GM23338 (cell line): ENCODE measurements around the gene ARL15. TPM values are rescaled to one million over a fixed set of nuclear protein-coding genes. Genes with fewer than 3 reads are reported as not detected.

Experiments
- ATAC-seq: fragments of 200-7000 bp; cut with Tn5 transposase; 3 replicates; pipeline ENCODE4 v1.9.1; 2020
- DNase-seq: peaks from one replicate; pipeline ENCODE4 v3.0.0-alpha.2; 2015; ENCODE audit warnings: low spot score
- H2AFZ ChIP-seq: fragments of 200-600 bp; sonication (generic); 2 replicates; pipeline ENCODE4 v1.8.0; 2016; ENCODE audit warnings: antibody characterized with exemption, mild to moderate bottlenecking, moderate library complexity
- H3F3A ChIP-seq: fragments of 200-600 bp; sonication (generic); replicated peaks from 2 replicates; pipeline ENCODE4 v1.8.0; 2017; ENCODE audit warnings: antibody characterized with exemption, mixed run types, low read depth
- H3K27ac ChIP-seq: fragments of 200-600 bp; sonication (generic); 2 replicates; pipeline ENCODE4 v1.6.1; 2016; ENCODE audit warnings: low read depth
- H3K27me3 ChIP-seq: fragments of 200-600 bp; sonication (generic); 2 replicates; pipeline ENCODE4 v1.8.0; 2016; ENCODE audit warnings: mild to moderate bottlenecking, mixed run types, moderate library complexity; ENCODE audit not compliant: insufficient read depth
- H3K36me3 ChIP-seq: fragments of 200-600 bp; sonication (generic); 2 replicates; pipeline ENCODE4 v1.8.0; 2016; ENCODE audit warnings: mild to moderate bottlenecking; ENCODE audit not compliant: insufficient read depth
- H3K4me1 ChIP-seq: fragments of 200-600 bp; sonication (generic); 2 replicates; pipeline ENCODE4 v1.8.0; 2016; ENCODE audit warnings: mild to moderate bottlenecking, moderate library complexity; ENCODE audit not compliant: insufficient read depth
- H3K4me2 ChIP-seq: fragments of 200-600 bp; sonication (generic); 2 replicates; pipeline ENCODE4 v1.7.1; 2017; ENCODE audit warnings: mixed run types
- H3K4me3 ChIP-seq: fragments of 200-600 bp; sonication (generic); 2 replicates; pipeline ENCODE4 v1.6.1; 2016; ENCODE audit warnings: mixed run types
- H3K79me2 ChIP-seq: fragments of 200-600 bp; sonication (generic); replicated peaks from 2 replicates; pipeline ENCODE4 v1.8.0; 2017; ENCODE audit warnings: mild to moderate bottlenecking; ENCODE audit not compliant: insufficient read depth
- H3K9me2 ChIP-seq: fragments of 200-600 bp; sonication (generic); 2 replicates; pipeline ENCODE4 v1.8.0; 2017; ENCODE audit not compliant: insufficient read depth
- H4K20me1 ChIP-seq: fragments of 200-600 bp; sonication (generic); replicated peaks from 2 replicates; pipeline ENCODE4 v1.8.0; 2017; ENCODE audit warnings: mild to moderate bottlenecking; ENCODE audit not compliant: insufficient read depth
- H3K27ac Mint-ChIP-seq: 2 replicates; pipeline ENCODE4 v1.8.0; 2020; ENCODE audit warnings: inconsistent platforms, mild to moderate bottlenecking, moderate library complexity, mixed read lengths
- H3K27me3 Mint-ChIP-seq: 3 replicates; pipeline ENCODE4 v1.8.0; 2022; ENCODE audit warnings: low read depth, mild to moderate bottlenecking, moderate library complexity, mixed read lengths, inconsistent platforms; ENCODE audit not compliant: insufficient read depth, poor library complexity
- H3K36me3 Mint-ChIP-seq: 3 replicates; pipeline ENCODE4 v1.8.0; 2021; ENCODE audit warnings: low read depth, mild to moderate bottlenecking, inconsistent platforms, moderate library complexity, mixed read lengths
- H3K4me1 Mint-ChIP-seq: 3 replicates; pipeline ENCODE4 v1.8.0; 2020; ENCODE audit warnings: mild to moderate bottlenecking, inconsistent platforms, mixed read lengths
- H3K4me3 Mint-ChIP-seq: 3 replicates; pipeline ENCODE4 v1.8.0; 2021; ENCODE audit warnings: moderate library complexity, mild to moderate bottlenecking, inconsistent platforms, mixed read lengths
- H3K9me3 Mint-ChIP-seq: 3 replicates; pipeline ENCODE4 v1.8.0; 2020; ENCODE audit warnings: moderate library complexity, mild to moderate bottlenecking, inconsistent platforms, mixed read lengths
- ETS1 ChIP-seq: IDR thresholded peaks from 2 replicates; pipeline ENCODE4 v1.6.1; 2016; ENCODE audit warnings: antibody characterized with exemption
- EZH2 ChIP-seq: fragments of 200-600 bp; sonication (generic); IDR thresholded peaks from one replicate; pipeline ENCODE4 v1.8.0; 2017; ENCODE audit warnings: antibody characterized with exemption, mild to moderate bottlenecking, low read depth; ENCODE audit not compliant: unreplicated experiment
- STAT1 ChIP-seq: IDR thresholded peaks from one replicate; pipeline ENCODE4 v1.6.1; 2016; ENCODE audit warnings: antibody characterized with exemption; ENCODE audit not compliant: unreplicated experiment
- polyA plus RNA-seq: library from polyadenylated mRNA; unstranded; fragments of >200 nt; fragmentation: Nextera tagmentation; extraction: Ambion mirVana; gene quantifications from 2 replicates; pipeline ENCODE4 v1.2.1, GENCODE V29; 2016
- total RNA-seq: library from RNA; depleted of rRNA; stranded (reverse); fragments of >200 nt; shearing (Covaris generic); gene quantifications from 2 replicates; pipeline ENCODE4 v1.2.3, GENCODE V29; 2014
- TF ChIP-seq, protein P1 (sequence below): fragments of 250-450 bp; sonication (Bioruptor Pico); IDR thresholded peaks from 2 replicates; pipeline ENCODE4 v1.5.0; 2020; ENCODE audit warnings: mild to moderate bottlenecking, moderate library complexity
- TF ChIP-seq, protein P2 (sequence below), 2 experiments: fragments of 200-600 bp in 1 of 2; sonication (generic) in 1 of 2; conservative IDR thresholded peaks; 2 replicates each; pipeline versions ENCODE4 v1.5.1 to v1.6.1; 2016 to 2017; ENCODE audit warnings: antibody characterized with exemption in 2 of 2, low read depth in 2 of 2, mild to moderate bottlenecking in 2 of 2, moderate library complexity in 1 of 2
- TF ChIP-seq, protein P3 (sequence below): IDR thresholded peaks from one replicate; pipeline ENCODE4 v1.6.1; 2018; ENCODE audit warnings: antibody characterized with exemption; ENCODE audit not compliant: unreplicated experiment

Gene ARL15
- total and polyA plus RNA-seq, 2 experiments from 2014 or later = 13.0 to 54.0 TPM

GRCh38 chr5:53917826-53918225 is 392.5 kb downstream of the ARL15 start:
- Mint-ChIP-seq H3K36me3 (no peaks in the 10 kb centered on the region), H3K4me1 (peaks cover 7% of the 10 kb centered on the region; the same call in 2 of the 3 replicates), H3K27ac (no peak overlapping the region; the same call in 1 of the 2 replicates), H3K4me3 (no peak overlapping the region), H3K9me3 (no peaks in the 10 kb centered on the region), H3K27me3 (peaks cover 3% of the 10 kb centered on the region)
- H3K9me2 ChIP-seq = no peaks in the 10 kb centered on the region
- DNase-seq (no peak), ATAC-seq (no peak)
- H3K4me2 ChIP-seq = no peak overlapping the region
- no peaks in the 10 kb centered on the region for H4K20me1 ChIP-seq
- H2AFZ ChIP-seq = no peak overlapping the region
- TF ChIP-seq STAT1 (no peak), ETS1 (no peak)
- TF ChIP-seq, protein P1, sequence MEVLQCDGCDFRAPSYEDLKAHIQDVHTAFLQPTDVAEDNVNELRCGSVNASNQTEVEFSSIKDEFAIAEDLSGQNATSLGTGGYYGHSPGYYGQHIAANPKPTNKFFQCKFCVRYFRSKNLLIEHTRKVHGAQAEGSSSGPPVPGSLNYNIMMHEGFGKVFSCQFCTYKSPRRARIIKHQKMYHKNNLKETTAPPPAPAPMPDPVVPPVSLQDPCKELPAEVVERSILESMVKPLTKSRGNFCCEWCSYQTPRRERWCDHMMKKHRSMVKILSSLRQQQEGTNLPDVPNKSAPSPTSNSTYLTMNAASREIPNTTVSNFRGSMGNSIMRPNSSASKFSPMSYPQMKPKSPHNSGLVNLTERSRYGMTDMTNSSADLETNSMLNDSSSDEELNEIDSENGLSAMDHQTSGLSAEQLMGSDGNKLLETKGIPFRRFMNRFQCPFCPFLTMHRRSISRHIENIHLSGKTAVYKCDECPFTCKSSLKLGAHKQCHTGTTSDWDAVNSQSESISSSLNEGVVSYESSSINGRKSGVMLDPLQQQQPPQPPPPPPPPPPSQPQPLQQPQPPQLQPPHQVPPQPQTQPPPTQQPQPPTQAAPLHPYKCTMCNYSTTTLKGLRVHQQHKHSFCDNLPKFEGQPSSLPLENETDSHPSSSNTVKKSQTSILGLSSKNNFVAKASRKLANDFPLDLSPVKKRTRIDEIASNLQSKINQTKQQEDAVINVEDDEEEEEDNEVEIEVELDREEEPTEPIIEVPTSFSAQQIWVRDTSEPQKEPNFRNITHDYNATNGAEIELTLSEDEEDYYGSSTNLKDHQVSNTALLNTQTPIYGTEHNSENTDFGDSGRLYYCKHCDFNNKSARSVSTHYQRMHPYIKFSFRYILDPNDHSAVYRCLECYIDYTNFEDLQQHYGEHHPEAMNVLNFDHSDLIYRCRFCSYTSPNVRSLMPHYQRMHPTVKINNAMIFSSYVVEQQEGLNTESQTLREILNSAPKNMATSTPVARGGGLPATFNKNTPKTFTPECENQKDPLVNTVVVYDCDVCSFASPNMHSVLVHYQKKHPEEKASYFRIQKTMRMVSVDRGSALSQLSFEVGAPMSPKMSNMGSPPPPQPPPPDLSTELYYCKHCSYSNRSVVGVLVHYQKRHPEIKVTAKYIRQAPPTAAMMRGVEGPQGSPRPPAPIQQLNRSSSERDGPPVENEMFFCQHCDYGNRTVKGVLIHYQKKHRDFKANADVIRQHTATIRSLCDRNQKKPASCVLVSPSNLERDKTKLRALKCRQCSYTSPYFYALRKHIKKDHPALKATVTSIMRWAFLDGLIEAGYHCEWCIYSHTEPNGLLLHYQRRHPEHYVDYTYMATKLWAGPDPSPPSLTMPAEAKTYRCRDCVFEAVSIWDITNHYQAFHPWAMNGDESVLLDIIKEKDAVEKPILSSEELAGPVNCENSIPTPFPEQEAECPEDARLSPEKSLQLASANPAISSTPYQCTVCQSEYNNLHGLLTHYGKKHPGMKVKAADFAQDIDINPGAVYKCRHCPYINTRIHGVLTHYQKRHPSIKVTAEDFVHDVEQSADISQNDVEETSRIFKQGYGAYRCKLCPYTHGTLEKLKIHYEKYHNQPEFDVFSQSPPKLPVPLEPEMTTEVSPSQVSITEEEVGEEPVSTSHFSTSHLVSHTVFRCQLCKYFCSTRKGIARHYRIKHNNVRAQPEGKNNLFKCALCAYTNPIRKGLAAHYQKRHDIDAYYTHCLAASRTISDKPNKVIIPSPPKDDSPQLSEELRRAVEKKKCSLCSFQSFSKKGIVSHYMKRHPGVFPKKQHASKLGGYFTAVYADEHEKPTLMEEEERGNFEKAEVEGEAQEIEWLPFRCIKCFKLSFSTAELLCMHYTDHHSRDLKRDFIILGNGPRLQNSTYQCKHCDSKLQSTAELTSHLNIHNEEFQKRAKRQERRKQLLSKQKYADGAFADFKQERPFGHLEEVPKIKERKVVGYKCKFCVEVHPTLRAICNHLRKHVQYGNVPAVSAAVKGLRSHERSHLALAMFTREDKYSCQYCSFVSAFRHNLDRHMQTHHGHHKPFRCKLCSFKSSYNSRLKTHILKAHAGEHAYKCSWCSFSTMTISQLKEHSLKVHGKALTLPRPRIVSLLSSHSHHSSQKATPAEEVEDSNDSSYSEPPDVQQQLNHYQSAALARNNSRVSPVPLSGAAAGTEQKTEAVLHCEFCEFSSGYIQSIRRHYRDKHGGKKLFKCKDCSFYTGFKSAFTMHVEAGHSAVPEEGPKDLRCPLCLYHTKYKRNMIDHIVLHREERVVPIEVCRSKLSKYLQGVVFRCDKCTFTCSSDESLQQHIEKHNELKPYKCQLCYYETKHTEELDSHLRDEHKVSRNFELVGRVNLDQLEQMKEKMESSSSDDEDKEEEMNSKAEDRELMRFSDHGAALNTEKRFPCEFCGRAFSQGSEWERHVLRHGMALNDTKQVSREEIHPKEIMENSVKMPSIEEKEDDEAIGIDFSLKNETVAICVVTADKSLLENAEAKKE (CRISPR knock-in tag) = no peak
- no peaks in the 10 kb centered on the region for H3K79me2 ChIP-seq
- no peaks in the 10 kb centered on the region; the same call in 1 of the 2 replicates for H3K4me1 ChIP-seq
- H3K27ac ChIP-seq = peak overlapping the region; percentile 33; the same call in 1 of the 2 replicates
- no peaks in the 10 kb centered on the region for H3K27me3 ChIP-seq
- no peaks in the 10 kb centered on the region for H3F3A ChIP-seq
- no peaks in the 10 kb centered on the region for H3K36me3 ChIP-seq
- H3K4me3 ChIP-seq = no peak overlapping the region

- Histone ChIP-seq H3K27me3 (no peaks in the 10 kb centered on the region), H2AFZ (no peak overlapping the region), H3K9me2 (no peaks in the 10 kb centered on the region), H3F3A (no peaks in the 10 kb centered on the region), H3K79me2 (no peaks in the 10 kb centered on the region), H3K36me3 (no peaks in the 10 kb centered on the region), H4K20me1 (no peaks in the 10 kb centered on the region), H3K4me1 (no peaks in the 10 kb centered on the region; the same call in 1 of the 2 replicates), H3K4me2 (no peak overlapping the region), H3K4me3 (no peak overlapping the region), H3K27ac (no peak overlapping the region)
- Mint-ChIP-seq H3K27me3 (peaks cover 3% of the 10 kb centered on the region), H3K27ac (0 out of 2 replicates have a peak overlapping the region, but pooled peaks have one; percentile 33), H3K36me3 (no peaks in the 10 kb centered on the region), H3K9me3 (no peaks in the 10 kb centered on the region), H3K4me3 (no peak overlapping the region), H3K4me1 (peaks cover 7% of the 10 kb centered on the region; the same call in 2 of the 3 replicates)
- TF ChIP-seq, protein P2, sequence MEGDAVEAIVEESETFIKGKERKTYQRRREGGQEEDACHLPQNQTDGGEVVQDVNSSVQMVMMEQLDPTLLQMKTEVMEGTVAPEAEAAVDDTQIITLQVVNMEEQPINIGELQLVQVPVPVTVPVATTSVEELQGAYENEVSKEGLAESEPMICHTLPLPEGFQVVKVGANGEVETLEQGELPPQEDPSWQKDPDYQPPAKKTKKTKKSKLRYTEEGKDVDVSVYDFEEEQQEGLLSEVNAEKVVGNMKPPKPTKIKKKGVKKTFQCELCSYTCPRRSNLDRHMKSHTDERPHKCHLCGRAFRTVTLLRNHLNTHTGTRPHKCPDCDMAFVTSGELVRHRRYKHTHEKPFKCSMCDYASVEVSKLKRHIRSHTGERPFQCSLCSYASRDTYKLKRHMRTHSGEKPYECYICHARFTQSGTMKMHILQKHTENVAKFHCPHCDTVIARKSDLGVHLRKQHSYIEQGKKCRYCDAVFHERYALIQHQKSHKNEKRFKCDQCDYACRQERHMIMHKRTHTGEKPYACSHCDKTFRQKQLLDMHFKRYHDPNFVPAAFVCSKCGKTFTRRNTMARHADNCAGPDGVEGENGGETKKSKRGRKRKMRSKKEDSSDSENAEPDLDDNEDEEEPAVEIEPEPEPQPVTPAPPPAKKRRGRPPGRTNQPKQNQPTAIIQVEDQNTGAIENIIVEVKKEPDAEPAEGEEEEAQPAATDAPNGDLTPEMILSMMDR (conservative IDR thresholded peaks at IDR 0.05; ENCODE audit: low read depth in 2 of 2) = peak; percentile 19 to 39; a peak in 2 of 4 replicates
- TF ChIP-seq, protein P3, sequence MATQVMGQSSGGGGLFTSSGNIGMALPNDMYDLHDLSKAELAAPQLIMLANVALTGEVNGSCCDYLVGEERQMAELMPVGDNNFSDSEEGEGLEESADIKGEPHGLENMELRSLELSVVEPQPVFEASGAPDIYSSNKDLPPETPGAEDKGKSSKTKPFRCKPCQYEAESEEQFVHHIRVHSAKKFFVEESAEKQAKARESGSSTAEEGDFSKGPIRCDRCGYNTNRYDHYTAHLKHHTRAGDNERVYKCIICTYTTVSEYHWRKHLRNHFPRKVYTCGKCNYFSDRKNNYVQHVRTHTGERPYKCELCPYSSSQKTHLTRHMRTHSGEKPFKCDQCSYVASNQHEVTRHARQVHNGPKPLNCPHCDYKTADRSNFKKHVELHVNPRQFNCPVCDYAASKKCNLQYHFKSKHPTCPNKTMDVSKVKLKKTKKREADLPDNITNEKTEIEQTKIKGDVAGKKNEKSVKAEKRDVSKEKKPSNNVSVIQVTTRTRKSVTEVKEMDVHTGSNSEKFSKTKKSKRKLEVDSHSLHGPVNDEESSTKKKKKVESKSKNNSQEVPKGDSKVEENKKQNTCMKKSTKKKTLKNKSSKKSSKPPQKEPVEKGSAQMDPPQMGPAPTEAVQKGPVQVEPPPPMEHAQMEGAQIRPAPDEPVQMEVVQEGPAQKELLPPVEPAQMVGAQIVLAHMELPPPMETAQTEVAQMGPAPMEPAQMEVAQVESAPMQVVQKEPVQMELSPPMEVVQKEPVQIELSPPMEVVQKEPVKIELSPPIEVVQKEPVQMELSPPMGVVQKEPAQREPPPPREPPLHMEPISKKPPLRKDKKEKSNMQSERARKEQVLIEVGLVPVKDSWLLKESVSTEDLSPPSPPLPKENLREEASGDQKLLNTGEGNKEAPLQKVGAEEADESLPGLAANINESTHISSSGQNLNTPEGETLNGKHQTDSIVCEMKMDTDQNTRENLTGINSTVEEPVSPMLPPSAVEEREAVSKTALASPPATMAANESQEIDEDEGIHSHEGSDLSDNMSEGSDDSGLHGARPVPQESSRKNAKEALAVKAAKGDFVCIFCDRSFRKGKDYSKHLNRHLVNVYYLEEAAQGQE = no peak
- TF ChIP-seq EZH2 = no peak
- ATAC-seq (no peak), DNase-seq (peak; percentile 18)
These were observed 393.3 kb downstream of the ARL15 start for GRCh38 chr5:53917095-53917494.
